ENCODE measurements around the gene FOXN1. TPM values are rescaled to one million over a fixed set of nuclear protein-coding genes. Genes with fewer than 3 reads are reported as not detected.
"Not testable (repeated sequence)": the region's sequence is repeated elsewhere in the genome, so short reads cannot be mapped to it uniquely, and the experiment has no call there.

FOXN1 gene
- polyA plus RNA-seq, 1 donor from 2014 or later: not detected

GRCh38 chr17:28506763-28507487 is 777 bp downstream of the FOXN1 start:
- no peaks in the 10 kb centered on the region for H3K9me3 Mint-ChIP-seq
- peaks cover 22% of the 10 kb centered on the region for H3K27me3 Mint-ChIP-seq
- H3K36me3 Mint-ChIP-seq: no peaks in the 10 kb centered on the region
- peaks cover 0 to 2% (median 0%) of the 10 kb centered on the region in 3 donors for H3K4me1 Mint-ChIP-seq
- no peak overlapping the region for H3K4me3 Mint-ChIP-seq
- no peak overlapping the region for H3K27ac Mint-ChIP-seq

- Mint-ChIP-seq H3K4me3 (no peak overlapping the region), H3K27ac (no peak overlapping the region), H3K36me3 (no peaks in the 10 kb centered on the region), H3K9me3 (no peaks in the 10 kb centered on the region), H3K4me1 (no peaks in the 10 kb centered on the region), H3K27me3 (peaks cover 22% of the 10 kb centered on the region)
Measured at GRCh38 chr17:28507567-28508203, 1.5 kb downstream of the FOXN1 start.

DNA sequence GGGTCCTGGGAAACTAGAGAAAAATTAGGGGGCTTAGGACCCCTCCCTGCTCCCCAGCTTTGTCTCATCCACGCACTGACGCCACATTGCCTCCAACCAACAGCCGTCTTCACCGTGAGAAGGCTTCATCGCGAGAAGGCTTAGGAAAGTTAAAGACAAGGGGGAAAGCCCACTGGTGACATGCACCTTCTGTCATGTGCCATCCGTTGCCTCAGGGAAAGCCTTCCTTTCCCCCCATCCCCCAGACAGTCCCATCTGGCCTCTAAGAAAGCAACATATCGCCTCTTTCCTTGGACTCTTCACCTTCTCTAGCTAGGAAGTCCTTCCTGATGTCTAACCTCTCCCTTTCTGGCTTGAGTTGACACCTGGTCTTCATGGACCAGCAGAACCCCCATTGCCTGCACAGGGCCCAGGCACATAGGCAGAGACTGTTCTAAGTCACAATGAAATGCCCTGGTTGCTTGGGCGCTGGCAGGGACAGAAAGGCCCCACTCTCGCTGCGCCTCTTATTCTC is 2.1 kb downstream of the FOXN1 start:
- H3K9me3 Mint-ChIP-seq: no peaks in the 10 kb centered on the region
- peaks cover 22% of the 10 kb centered on the region for H3K27me3 Mint-ChIP-seq
- no peaks in the 10 kb centered on the region for H3K36me3 Mint-ChIP-seq
- H3K4me3 Mint-ChIP-seq: no peak overlapping the region
- H3K4me1 Mint-ChIP-seq: no peaks in the 10 kb centered on the region
- no peak overlapping the region for H3K27ac Mint-ChIP-seq

DNA sequence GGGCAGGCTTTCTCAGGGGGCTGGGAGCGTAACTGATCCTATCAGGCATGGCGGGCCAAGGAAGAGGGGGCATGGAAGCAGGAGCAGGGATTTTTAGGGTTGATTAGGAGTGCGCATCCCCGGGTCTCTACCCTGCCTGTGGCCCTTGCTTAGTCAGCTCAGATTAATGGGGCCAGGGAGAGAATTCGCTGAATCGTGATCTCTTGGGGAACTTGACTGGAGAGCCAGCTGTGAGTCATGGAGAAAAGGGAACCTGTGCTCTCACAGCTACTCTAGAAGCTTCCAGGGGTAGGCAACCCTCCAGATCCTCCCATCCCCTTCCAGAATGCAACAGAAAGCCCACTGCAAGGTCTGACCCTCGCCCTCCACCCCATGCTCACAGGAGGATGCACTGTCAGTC is 3.6 kb downstream of the FOXN1 start:
- Mint-ChIP-seq H3K4me3 (no peak overlapping the region), H3K36me3 (no peaks in the 10 kb centered on the region), H3K27me3 (peaks cover 22% of the 10 kb centered on the region), H3K9me3 (peaks cover 0 to 2% (median 0%) of the 10 kb centered on the region in 3 donors), H3K27ac (no peak overlapping the region), H3K4me1 (no peaks in the 10 kb centered on the region)

DNA sequence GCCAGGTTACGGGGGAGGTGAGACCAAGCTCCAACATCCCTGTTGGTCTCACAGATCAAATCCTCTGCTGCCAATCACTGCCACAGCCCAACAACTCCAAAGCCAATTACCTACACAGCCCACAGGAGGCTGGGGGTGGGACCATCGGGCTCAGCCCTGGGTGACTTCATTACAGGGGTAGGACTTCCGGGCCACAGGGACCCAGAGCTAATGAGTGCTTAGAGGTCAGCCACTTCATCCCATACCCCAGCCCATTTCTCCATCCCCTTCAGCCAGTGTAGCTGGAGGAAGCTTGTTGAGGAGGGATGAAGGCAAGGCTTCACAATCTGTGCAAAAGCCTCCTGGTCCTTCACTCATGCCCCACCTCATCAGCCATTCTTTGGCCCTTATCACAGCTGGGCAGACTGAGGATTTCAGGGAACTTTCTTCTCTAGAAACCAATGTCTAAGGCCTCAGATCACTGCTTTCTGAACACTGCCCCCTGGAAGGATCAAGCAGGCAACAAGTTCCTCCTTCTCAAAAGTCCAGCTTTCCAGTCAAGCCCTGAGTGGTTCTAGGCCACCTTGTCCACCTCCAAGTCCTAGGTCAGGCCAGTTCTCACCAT is 5.8 kb downstream of the FOXN1 start:
- H3K36me3 Mint-ChIP-seq: no peaks in the 10 kb centered on the region
- H3K27ac Mint-ChIP-seq: no peak overlapping the region
- H3K27me3 Mint-ChIP-seq: peaks cover 20% of the 10 kb centered on the region
- peaks cover 0 to 2% (median 0%) of the 10 kb centered on the region in 3 donors for H3K9me3 Mint-ChIP-seq
- peak overlapping the region in 1 of 4 donors; percentile 43 for H3K4me3 Mint-ChIP-seq
- H3K4me1 Mint-ChIP-seq: no peaks in the 10 kb centered on the region

GRCh38 chr17:28513476-28513875 is 7.3 kb downstream of the FOXN1 start:
- no peak overlapping the region for H3K4me3 Mint-ChIP-seq
- H3K27ac Mint-ChIP-seq: no peak overlapping the region
- H3K4me1 Mint-ChIP-seq: peaks cover 3 to 4% (median 4%) of the 10 kb centered on the region in 3 donors
- H3K9me3 Mint-ChIP-seq: peaks cover 0 to 2% (median 0%) of the 10 kb centered on the region in 3 donors
- H3K27me3 Mint-ChIP-seq: peaks cover 14% of the 10 kb centered on the region
- H3K36me3 Mint-ChIP-seq: no peaks in the 10 kb centered on the region

- H3K4me3 Mint-ChIP-seq: no peak overlapping the region
- peaks cover 14% of the 10 kb centered on the region for H3K27me3 Mint-ChIP-seq
- H3K4me1 Mint-ChIP-seq: peaks cover 3 to 7% (median 4%) of the 10 kb centered on the region in 3 donors
- no peaks in the 10 kb centered on the region for H3K36me3 Mint-ChIP-seq
- peaks cover 0 to 2% (median 0%) of the 10 kb centered on the region in 3 donors for H3K9me3 Mint-ChIP-seq
- H3K27ac Mint-ChIP-seq: no peak overlapping the region
Measured at GRCh38 chr17:28514561-28515002, 8.4 kb downstream of the FOXN1 start.

DNA sequence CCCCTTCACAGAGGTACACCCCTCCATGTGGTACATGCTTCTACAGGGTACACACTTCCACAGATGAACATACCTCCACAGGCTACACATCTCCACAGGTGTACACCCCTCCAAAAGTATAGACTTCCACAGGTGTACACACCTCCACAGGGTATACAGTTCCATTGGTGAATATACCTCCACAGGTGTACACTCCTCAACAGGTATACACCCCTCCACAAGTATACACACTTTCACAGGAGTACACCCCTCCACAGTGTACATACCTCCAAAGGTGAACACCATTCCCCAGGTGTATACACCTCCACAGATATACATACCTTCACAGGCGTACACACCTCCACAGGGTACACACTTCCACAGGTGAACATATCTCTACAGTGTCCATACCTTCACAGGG is 9.4 kb downstream of the FOXN1 start:
- H3K27ac Mint-ChIP-seq: no peak overlapping the region
- H3K4me3 Mint-ChIP-seq: no peak overlapping the region
- H3K9me3 Mint-ChIP-seq: peaks cover 0 to 2% (median 0%) of the 10 kb centered on the region in 3 donors
- H3K27me3 Mint-ChIP-seq: peaks cover 8% of the 10 kb centered on the region
- peaks cover 4 to 9% (median 5%) of the 10 kb centered on the region in 3 donors for H3K4me1 Mint-ChIP-seq
- H3K36me3 Mint-ChIP-seq: no peaks in the 10 kb centered on the region

DNA sequence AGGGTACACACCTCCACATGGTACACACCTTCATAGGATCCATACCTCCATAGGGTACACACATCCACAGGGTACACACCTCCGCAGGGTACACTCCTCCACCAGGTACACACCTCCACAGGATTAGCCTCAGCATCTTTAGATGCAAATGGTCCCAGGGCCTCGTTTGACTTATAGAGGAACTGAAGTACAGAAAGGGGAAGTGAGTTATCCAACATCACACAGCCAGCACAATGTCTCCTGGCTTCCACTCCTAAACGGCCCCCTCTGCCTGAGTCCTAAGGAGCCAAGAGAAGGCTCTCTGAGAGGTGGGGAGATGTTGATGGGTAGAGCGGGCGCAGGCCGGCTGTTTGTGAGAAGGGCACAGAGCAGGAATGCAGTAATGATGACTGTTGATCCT is 12.0 kb downstream of the FOXN1 start:
- H3K27me3 Mint-ChIP-seq: peaks cover 2% of the 10 kb centered on the region
- H3K4me3 Mint-ChIP-seq: no peak overlapping the region
- no peaks in the 10 kb centered on the region for H3K36me3 Mint-ChIP-seq
- no peak overlapping the region for H3K27ac Mint-ChIP-seq
- H3K4me1 Mint-ChIP-seq: peaks cover 4 to 10% (median 6%) of the 10 kb centered on the region in 3 donors
- peaks cover 0 to 2% (median 0%) of the 10 kb centered on the region in 3 donors for H3K9me3 Mint-ChIP-seq

DNA sequence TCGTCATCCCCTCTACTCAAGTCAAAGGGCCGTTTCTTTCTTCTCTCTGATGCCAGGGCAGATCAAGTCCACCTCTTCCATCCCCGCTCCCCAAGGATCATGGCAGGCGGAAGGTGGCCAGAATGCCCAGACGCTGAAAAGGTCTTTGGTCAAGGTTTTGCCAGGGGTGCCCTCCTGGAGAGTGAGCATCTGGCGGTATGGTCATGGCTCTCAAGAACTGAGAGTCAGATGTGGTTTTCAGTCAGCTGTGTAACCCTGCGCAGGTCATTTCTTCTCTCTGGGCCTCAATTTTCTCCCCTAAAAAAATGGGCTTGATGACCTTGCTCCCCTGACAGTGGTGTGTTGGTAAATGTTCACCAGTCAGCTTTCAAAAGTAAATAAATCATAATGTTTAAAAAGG is 12.4 kb downstream of the FOXN1 start:
- Mint-ChIP-seq H3K27ac (no peak overlapping the region), H3K4me3 (no peak overlapping the region), H3K27me3 (peaks cover 2% of the 10 kb centered on the region), H3K9me3 (peaks cover 0 to 2% (median 0%) of the 10 kb centered on the region in 3 donors), H3K36me3 (no peaks in the 10 kb centered on the region), H3K4me1 (peaks cover 4 to 10% (median 6%) of the 10 kb centered on the region in 3 donors)

DNA sequence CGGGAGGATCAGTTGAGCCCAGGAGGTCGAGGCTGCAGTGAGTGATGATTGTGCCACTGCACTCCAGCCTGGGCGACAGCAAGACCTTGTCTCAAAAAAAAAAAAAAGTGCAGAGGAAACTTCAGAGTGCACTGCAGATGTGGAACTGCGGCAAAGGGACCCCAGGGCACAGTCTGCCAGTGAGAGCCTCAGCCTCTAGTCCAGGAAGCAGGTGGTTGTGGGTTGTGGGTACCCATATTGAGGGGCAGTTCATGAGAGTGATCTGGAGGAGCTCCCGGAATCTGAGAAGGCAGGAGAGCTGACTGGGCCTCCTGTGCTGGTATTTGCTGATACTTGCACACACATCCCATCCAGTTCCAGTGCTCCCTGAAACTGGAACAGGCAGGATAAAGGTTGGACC is 13.1 kb downstream of the FOXN1 start:
- Mint-ChIP-seq H3K27ac (no peak overlapping the region), H3K27me3 (no peaks in the 10 kb centered on the region), H3K4me3 (no peak overlapping the region), H3K9me3 (no peaks in the 10 kb centered on the region), H3K36me3 (peaks cover under 1% of the 10 kb centered on the region), H3K4me1 (peaks cover 4 to 10% (median 6%) of the 10 kb centered on the region in 3 donors)

DNA sequence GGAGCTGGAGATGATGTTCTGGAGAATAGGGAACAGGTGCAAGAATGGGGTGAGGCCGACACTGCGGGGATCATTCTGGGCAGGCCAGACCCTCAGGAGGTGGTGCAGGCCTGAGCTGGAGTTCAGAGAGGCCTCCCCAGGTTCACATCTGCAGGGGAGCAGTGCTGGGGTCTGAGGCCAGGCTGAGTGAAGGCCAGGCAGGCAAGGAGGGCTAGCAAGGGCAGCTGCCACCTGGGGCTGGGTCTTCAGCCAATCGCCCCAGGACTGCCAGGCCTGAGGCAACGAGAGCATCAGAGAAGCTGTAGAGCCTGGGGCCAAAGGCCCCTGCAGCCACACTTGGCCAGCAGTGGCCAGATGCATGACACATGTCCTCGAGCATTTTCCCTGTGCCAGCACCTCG is 14.5 kb downstream of the FOXN1 start:
- Mint-ChIP-seq H3K4me3 (no peak overlapping the region), H3K27me3 (no peaks in the 10 kb centered on the region), H3K4me1 (peaks cover 4 to 10% (median 6%) of the 10 kb centered on the region in 3 donors), H3K9me3 (no peaks in the 10 kb centered on the region), H3K27ac (no peak overlapping the region), H3K36me3 (peaks cover 2% of the 10 kb centered on the region)

DNA sequence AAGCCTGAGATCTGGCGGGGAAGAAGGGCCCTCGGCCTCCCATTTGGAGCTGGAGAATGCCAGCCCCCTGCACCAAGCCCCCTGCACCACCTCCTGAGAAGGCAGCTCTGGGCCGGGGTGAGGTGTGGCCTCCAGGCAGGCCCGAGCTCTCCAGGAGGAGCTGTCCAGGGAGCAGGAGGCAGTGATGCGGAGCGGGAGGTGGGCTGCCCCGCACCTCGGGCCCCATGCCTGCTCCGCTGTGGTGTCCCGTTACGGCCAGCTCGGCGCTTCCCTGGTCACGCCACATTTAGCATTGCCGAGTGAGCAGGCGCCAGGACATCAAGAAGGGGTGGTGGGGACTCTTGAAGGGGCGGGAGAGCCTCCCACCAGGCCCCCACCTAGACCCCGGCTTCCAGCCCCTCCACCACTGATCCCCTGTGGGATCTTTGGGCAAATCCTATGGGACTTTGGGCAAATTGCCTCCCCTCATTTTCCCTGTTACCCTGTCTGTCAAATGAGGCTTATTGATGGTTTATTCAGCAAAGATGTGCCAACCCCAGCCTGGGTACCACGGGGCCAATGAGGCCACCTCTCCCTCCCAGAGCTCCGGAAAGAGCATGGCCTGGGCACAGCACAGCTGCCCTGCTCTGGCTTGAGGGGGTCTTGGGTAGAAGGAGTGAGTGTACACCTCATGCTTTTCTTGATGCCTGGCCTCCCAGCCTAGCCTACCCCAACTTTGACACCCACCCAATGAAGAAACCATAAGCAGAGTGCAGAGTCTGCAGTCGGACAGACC is 15.3 kb downstream of the FOXN1 start:
- Mint-ChIP-seq H3K4me3 (no peak overlapping the region), H3K27ac (no peak overlapping the region), H3K9me3 (no peaks in the 10 kb centered on the region), H3K27me3 (no peaks in the 10 kb centered on the region), H3K36me3 (peaks cover 2% of the 10 kb centered on the region), H3K4me1 (peaks cover 4 to 10% (median 6%) of the 10 kb centered on the region in 3 donors)

- not testable (repeated sequence) for H3K9me3 Mint-ChIP-seq, H3K27me3 Mint-ChIP-seq, H3K4me3 Mint-ChIP-seq, H3K27ac Mint-ChIP-seq, H3K36me3 Mint-ChIP-seq, H3K4me1 Mint-ChIP-seq
Measured at GRCh38 chr17:28522281-28522680, 16.1 kb downstream of the FOXN1 start.

- H3K36me3 Mint-ChIP-seq: peaks cover 2% of the 10 kb centered on the region
- no peak overlapping the region for H3K4me3 Mint-ChIP-seq
- peaks cover 3 to 8% (median 6%) of the 10 kb centered on the region in 3 donors for H3K4me1 Mint-ChIP-seq
- H3K9me3 Mint-ChIP-seq: no peaks in the 10 kb centered on the region
- H3K27ac Mint-ChIP-seq: no peak overlapping the region
- H3K27me3 Mint-ChIP-seq: no peaks in the 10 kb centered on the region
Measured at GRCh38 chr17:28523186-28523585, 17.0 kb downstream of the FOXN1 start.

All from IgD-negative memory B cell (primary cell).